ENCODE measurements around the gene RANBP3. TPM values are rescaled to one million over a fixed set of nuclear protein-coding genes. Genes with fewer than 3 reads are reported as not detected.
A peak's percentile ranks its signal among the peaks of the same experiment; 100 is the strongest.
"Not testable (repeated sequence)": the region's sequence is repeated elsewhere in the genome, so short reads cannot be mapped to it uniquely, and the experiment has no call there.

RANBP3 gene
- 100 to 1,000 TPM in 2 of 9 donors, 10 to 100 TPM in 7; 55.0 to 179 (median 84.0) TPM for total RNA-seq
- polyA plus RNA-seq, result 100 to 1,000 TPM in 1 of 3 donors, 10 to 100 TPM in 2; 60.9 to 118 (median 62.3) TPM
- long read RNA-seq, donor 1, result 0 reads
- long read RNA-seq, donor 2, partial matches to known transcripts, result 6 of 9 reads
- long read RNA-seq, donor 2, other reads (novel, unspliced or antisense), result 0 of 9 reads
- long read RNA-seq, donor 3, partial matches to known transcripts, result 6 of 15 reads
- long read RNA-seq, donor 3, other reads (novel, unspliced or antisense), result 5 of 15 reads
- long read RNA-seq, donor 4, partial matches to known transcripts, result 3 of 18 reads
- long read RNA-seq, donor 4, other reads (novel, unspliced or antisense), result 7 of 18 reads
- long read RNA-seq, donor 5, transcript RANBP3-201 (16 exons, 1,762 nt), result major isoform, 46 of 144 reads
- long read RNA-seq, donor 5, transcript RANBP3-220 (16 exons, 1,783 nt), result major isoform, 46 of 144 reads
- long read RNA-seq, donor 5, transcript RANBP3-203 (17 exons, 3,186 nt), result minor isoform, 10 of 144 reads
- long read RNA-seq, donor 5, transcript RANBP3-202 (17 exons, 3,233 nt), result minor isoform, 11 of 144 reads
- long read RNA-seq, donor 5, partial matches to known transcripts, result 9 of 144 reads
- long read RNA-seq, donor 5, other reads (novel, unspliced or antisense), result 22 of 144 reads
- long read RNA-seq, donor 6, transcript RANBP3-220 (16 exons, 1,783 nt), result major isoform, 5 of 20 reads
- long read RNA-seq, donor 6, partial matches to known transcripts, result 1 of 20 reads
- long read RNA-seq, donor 6, other reads (novel, unspliced or antisense), result 10 of 20 reads
- long read RNA-seq, donor 7, partial matches to known transcripts, result 0 of 1 reads
- long read RNA-seq, donor 7, other reads (novel, unspliced or antisense), result 0 of 1 reads
- long read RNA-seq, donor 8, transcript RANBP3-201 (16 exons, 1,762 nt), result major isoform, 5 of 20 reads
- long read RNA-seq, donor 8, partial matches to known transcripts, result 5 of 20 reads
- long read RNA-seq, donor 8, other reads (novel, unspliced or antisense), result 5 of 20 reads
- long read RNA-seq, donor 9, partial matches to known transcripts, result 0 of 3 reads
- long read RNA-seq, donor 9, other reads (novel, unspliced or antisense), result 0 of 3 reads
- long read RNA-seq, donor 10, partial matches to known transcripts, result 0 of 2 reads
- long read RNA-seq, donor 10, other reads (novel, unspliced or antisense), result 0 of 2 reads

- intact Hi-C loops (cut with DNase I), result no loop called here
- TF ChIP-seq POLR2A (IDR thresholded peaks at IDR 0.05), result peak; percentile 44 to 89
- no peak for TF ChIP-seq CTCF (IDR thresholded peaks at IDR 0.05)
- DNase-seq, result peak; percentile 98 to 100 (median 99)
- Histone ChIP-seq H3K36me3 (replicated peaks in 1 of 2) (peaks cover 0 to 7% of the 10 kb centered on the region in 2 donors), H3K9me3 (replicated peaks in 1 of 3) (no peaks in the 10 kb centered on the region), H3K27me3 (no peaks in the 10 kb centered on the region), H3K4me3 (peak within 1 kb of the TSS; percentile 49 to 97 (median 74)), H3K27ac (peak within 1 kb of the TSS; percentile 42 to 91 (median 79)), H3K4me1 (replicated peaks in 1 of 2) (peaks cover 10 to 43% of the 10 kb centered on the region in 2 donors)
- 0 to 1% (median 0%) methylated on average over 29 to 88 of the region's 88 CpGs for WGBS, 4 donors
Measured at GRCh38 chr19:5977785-5978605, at the start of gene RANBP3. Gene RANBP3 (minus strand): TSS chr19:5978140. CDS start chr19:5978082, 58 bp downstream.

- Histone ChIP-seq H3K27ac (no peak overlapping the region), H3K4me3 (no peak overlapping the region), H3K9me3 (replicated peaks in 1 of 3) (no peaks in the 10 kb centered on the region), H3K36me3 (replicated peaks in 1 of 2) (no peaks in the 10 kb centered on the region), H3K4me1 (replicated peaks in 1 of 2) (no peaks in the 10 kb centered on the region), H3K27me3 (no peaks in the 10 kb centered on the region)
- intact Hi-C loops (cut with DNase I), result no loop called here
- TF ChIP-seq POLR2A (IDR thresholded peaks at IDR 0.05), result no peak
- no peak for TF ChIP-seq CTCF (IDR thresholded peaks at IDR 0.05)
- peak in 1 of 7 donors; percentile 1 for DNase-seq
- WGBS, 4 donors, result 94 to 95% (median 95%) methylated on average over 30 of the region's 30 CpGs
Measured at GRCh38 chr19:6026390-6027227, 48.7 kb upstream of the RANBP3 start.

- not testable (repeated sequence) for H3K36me3 ChIP-seq (replicated peaks in 1 of 2); DNase-seq
- intact Hi-C loops (cut with DNase I), result loop anchor here (5.0 kb wide), 2 partner anchors 37 to 217 kb away; partner anchors contain the start of gene NRTN (in 1 of the 2)
Measured at GRCh38 chr19:6024756-6025155, 46.8 kb upstream of the RANBP3 start.

More at GRCh38 chr19:6024756-6025155, 46.8 kb upstream of the RANBP3 start:
- H3K27me3 ChIP-seq; H3K4me1 ChIP-seq (replicated peaks in 1 of 2); H3K27ac ChIP-seq; H3K4me3 ChIP-seq; H3K9me3 ChIP-seq (replicated peaks in 1 of 3): not testable (repeated sequence)
- WGBS, 4 donors, result 96 to 97% (median 96%) methylated on average over 23 to 27 of the region's 27 CpGs

Measured in adrenal gland (tissue), 19 donors.